SK-N-SH treated with all-trans-retinoic acid at 6 μM for 48 hours (cell line): Measurements from ENCODE around the gene KLF11.

ENCODE experiments used
- ARNTL ChIP-seq: fragments of 450-650 bp; formaldehyde crosslinking; IDR thresholded peaks from 2 replicates; pipeline ENCODE4 v1.5.0; 2020; ENCODE audit warnings: low read depth, mild to moderate bottlenecking, moderate library complexity, borderline replicate concordance
- BACH2 ChIP-seq: fragments of 250-450 bp; sonication (Bioruptor Pico); IDR thresholded peaks from 2 replicates; pipeline ENCODE4 v1.9.0; 2021; ENCODE audit warnings: mild to moderate bottlenecking, borderline replicate concordance
- CSDC2 ChIP-seq: fragments of 250-450 bp; sonication (Bioruptor Pico); IDR thresholded peaks from 2 replicates; pipeline ENCODE4 v1.5.0; 2020; ENCODE audit warnings: mild to moderate bottlenecking, moderate library complexity
- GLIS3 ChIP-seq: fragments of 250-450 bp; sonication (Bioruptor Pico); IDR thresholded peaks from 2 replicates; pipeline ENCODE4 v1.5.0; 2020; ENCODE audit warnings: mild to moderate bottlenecking, moderate library complexity
- PATZ1 ChIP-seq: fragments of 250-450 bp; sonication (Bioruptor Pico); IDR thresholded peaks from 2 replicates; pipeline ENCODE4 v1.8.0; 2020; ENCODE audit warnings: mild to moderate bottlenecking, moderate library complexity, borderline replicate concordance
- POU6F1 ChIP-seq: fragments of 250-450 bp; sonication (Bioruptor Pico); IDR thresholded peaks from 2 replicates; pipeline ENCODE4 v1.8.0; 2021; ENCODE audit warnings: low read depth, mild to moderate bottlenecking, moderate library complexity, borderline replicate concordance
- PPARA ChIP-seq: fragments of 250-450 bp; sonication (Bioruptor Pico); IDR thresholded peaks from 2 replicates; pipeline ENCODE4 v1.5.0; 2020; ENCODE audit warnings: mild to moderate bottlenecking, borderline replicate concordance
- RARB ChIP-seq: fragments of 250-450 bp; sonication (Bioruptor Pico); IDR thresholded peaks from 2 replicates; pipeline ENCODE4 v1.8.0; 2021; ENCODE audit warnings: mild to moderate bottlenecking, moderate library complexity
- ZNF70 ChIP-seq: fragments of 450-650 bp; formaldehyde crosslinking; IDR thresholded peaks from 2 replicates; pipeline ENCODE4 v1.5.0; 2020; ENCODE audit warnings: mild to moderate bottlenecking, moderate library complexity
- ZNF8 ChIP-seq: fragments of 450-650 bp; formaldehyde crosslinking; IDR thresholded peaks from 2 replicates; pipeline ENCODE4 v1.5.0; 2020; ENCODE audit warnings: mild to moderate bottlenecking, moderate library complexity

- TF ChIP-seq CSDC2 (CRISPR knock-in tag) (no peak), ARNTL (CRISPR knock-in tag) (no peak), PATZ1 (no peak), ZNF8 (CRISPR knock-in tag) (no peak), RARB (CRISPR knock-in tag) (no peak), PPARA (CRISPR knock-in tag) (no peak), ZNF70 (CRISPR knock-in tag) (no peak), BACH2 (CRISPR knock-in tag) (no peak), GLIS3 (no peak), POU6F1 (CRISPR knock-in tag) (no peak)
Observed at GRCh38 chr2:10079266-10079869, 36.0 kb downstream of the KLF11 start.
